ENCODE data around the gene CBX4.

DNA sequence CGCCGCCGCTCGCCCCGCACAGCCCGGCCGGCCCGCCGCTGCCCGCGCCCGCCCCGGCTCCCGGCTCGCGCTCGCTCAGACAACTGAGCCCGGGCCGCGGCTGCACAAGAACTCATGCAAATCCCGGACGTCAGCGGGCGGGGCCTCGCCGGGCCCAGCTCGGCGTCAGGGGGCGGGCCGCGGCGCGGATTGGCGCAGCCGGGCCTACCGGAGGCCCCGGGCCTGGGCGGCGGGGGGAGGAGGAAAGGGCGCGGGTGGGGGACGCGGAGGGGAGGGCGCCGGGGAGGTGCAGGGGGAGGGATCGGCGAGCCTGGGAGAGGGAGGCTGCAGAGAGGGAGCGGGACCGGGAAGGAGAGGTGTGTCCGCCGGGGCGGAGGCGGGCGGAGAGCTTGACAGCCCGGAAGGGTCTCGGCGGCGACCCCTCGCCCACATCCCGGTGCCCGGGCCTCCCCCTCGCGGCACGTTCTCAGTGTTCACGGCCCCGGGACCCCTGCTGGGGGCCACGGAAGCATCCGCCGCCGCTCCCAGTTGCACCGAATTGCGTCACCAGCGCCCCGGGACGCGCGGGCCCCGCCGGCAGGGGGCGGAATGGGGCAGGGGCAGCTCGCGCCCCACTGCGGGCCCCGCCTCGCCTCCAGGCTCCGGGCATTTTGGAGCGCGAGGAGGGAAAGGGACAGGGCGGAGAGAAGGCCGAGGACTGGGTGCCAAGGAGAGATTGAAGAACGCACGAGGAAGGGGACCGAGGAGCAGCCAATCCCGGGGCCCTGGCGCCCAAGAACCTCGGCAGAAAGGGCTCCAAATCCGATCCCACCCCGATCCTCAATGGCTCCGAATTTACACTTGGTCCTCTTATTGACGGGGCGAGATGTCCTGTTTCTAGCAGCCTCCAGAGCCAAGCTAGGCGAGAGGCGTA lies at the start of gene CBX4:
- TF ChIP-seq, protein P1, sequence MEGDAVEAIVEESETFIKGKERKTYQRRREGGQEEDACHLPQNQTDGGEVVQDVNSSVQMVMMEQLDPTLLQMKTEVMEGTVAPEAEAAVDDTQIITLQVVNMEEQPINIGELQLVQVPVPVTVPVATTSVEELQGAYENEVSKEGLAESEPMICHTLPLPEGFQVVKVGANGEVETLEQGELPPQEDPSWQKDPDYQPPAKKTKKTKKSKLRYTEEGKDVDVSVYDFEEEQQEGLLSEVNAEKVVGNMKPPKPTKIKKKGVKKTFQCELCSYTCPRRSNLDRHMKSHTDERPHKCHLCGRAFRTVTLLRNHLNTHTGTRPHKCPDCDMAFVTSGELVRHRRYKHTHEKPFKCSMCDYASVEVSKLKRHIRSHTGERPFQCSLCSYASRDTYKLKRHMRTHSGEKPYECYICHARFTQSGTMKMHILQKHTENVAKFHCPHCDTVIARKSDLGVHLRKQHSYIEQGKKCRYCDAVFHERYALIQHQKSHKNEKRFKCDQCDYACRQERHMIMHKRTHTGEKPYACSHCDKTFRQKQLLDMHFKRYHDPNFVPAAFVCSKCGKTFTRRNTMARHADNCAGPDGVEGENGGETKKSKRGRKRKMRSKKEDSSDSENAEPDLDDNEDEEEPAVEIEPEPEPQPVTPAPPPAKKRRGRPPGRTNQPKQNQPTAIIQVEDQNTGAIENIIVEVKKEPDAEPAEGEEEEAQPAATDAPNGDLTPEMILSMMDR (IDR thresholded peaks at IDR 0.05; ENCODE audit: insufficient read depth, low read depth, low read length): peak; percentile 6
- no peak for TF ChIP-seq EZH2 (IDR thresholded peaks at IDR 0.05; ENCODE audit: insufficient read depth, low read length)
